NCI-H1436 treated with DMSO at 0.1 percent for 48 hours (cell line): Measurements from ENCODE around the gene SAP25.
"Not testable (repeated sequence)": the region's sequence is repeated elsewhere in the genome, so short reads cannot be mapped to it uniquely, and the experiment has no call there.

Source experiments
- DNase-seq: peaks from one replicate; lab custom pipeline; 2025; lab: John Stamatoyannopoulos, UW

Gene SAP25

DNA sequence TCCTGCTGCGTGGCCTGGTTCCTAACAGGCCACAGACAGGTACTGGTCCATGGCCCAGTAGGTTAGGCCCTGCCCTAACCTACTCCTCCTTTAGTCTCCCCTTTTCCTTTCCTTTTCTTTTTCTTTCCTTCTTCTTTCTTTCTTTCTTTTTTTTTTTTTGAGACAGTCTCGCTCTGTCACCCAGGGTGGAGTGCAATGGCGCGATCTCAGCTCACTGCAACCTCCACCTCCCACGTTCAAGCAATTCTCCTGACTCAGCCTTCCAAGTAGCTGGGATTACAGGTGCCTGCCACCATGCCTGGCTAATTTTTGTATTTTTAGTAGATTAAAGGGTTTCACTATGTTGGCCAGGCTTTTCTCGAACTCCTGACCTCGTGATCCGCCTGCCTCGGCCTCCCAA is 37.7 kb downstream of the SAP25 start:
- not testable (repeated sequence) for DNase-seq

DNA sequence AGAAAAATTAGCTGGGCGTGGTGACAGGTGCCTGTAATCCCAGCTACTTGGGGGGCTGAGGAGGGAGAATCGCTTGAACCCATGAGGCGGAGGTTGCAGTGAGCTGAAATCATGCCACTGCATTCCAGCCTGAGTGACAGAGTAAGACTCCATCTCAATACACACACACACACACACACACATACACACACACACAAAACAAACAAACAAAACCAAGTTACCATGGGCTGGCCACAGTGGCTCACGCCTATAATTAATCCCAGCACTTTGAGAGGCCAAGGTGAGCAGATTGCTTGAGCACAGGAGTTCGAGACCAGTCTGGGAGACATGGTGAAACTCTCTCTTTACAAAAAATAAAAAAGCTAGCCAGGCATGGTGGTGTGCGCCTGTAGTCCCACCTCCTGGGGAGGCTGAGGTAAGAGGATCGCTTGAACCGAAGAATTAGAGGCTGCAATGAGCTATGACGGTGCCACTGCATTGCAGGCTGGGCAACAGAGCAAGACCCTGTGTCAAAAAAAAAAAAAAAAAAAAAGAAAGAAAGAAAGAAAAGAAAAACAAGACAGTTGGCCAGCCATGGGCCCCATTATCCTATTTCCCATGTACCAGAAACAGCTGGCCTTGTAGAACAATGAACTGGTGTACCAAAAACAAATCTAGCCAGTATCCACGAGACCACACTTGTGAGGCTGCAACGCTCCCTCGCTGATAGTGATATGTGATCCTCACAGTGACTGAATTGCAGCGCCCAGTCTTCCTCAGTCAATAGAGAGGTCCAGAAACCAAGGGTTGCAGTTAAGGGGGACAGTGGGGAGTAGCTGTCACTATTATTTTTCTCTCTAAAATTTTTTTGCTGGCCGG is 41.3 kb downstream of the SAP25 start:
- no peak for DNase-seq

DNA sequence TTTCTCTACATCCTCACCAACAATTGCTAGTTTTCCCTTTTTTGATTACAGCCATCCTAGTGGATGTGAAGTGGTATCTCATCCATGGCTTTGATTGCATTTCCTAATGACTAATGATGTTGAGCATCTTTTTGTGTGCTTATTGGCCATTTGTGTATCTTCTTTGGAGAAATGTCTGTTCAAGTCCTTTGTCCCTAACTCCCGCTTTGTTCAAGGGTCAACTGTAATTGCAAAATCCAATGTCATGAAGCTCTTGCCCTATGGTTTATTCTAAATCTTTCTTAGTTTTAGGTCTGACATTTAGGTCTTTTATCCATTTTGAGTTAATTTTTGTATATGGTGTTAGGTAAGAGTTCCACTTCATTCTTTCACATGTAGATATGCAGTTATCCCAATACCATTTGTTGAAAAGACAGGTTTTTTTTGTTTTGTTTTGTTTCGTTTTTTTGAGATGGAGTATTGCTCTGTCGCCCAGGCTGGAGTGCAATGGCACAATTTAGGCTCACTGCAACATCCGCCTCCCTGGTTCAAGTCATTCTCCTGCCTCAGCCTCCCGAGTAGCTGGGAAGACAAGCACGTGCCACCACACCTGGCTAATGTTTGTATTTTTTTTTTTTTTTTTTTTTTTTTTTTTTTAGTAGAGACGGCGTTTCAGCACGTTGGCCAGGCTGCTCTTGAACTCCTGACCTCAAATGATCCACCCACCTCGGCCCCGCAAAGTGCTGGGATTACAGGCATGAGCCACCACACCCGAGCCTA is 45.4 kb downstream of the SAP25 start:
- not testable (repeated sequence) for DNase-seq

DNA sequence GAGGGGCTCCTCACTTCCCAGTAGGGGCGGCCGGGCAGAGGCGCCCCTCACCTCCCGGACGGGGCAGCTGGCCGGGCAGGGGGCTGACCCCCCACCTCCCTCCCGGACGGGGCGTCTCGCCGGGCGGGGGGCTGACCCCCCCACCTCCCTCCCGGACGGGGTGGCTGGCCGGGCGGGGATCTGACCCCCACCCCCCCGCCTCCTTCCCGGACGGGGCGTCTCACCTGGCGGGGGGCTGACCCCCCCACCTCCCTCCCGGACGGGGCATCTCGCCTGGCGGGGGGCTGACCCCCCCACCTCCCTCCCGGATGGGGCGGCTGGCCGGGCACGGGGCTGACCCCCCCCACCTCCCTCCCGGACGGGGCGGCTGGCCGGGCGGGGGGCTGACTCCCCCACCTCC is 50.5 kb downstream of the SAP25 start:
- DNase-seq = not testable (repeated sequence)
